ENCODE data around the gene PLA2G4C. TPM values are rescaled to one million over a fixed set of nuclear protein-coding genes. Genes with fewer than 3 reads are reported as not detected.
"Not testable (repeated sequence)": the region's sequence is repeated elsewhere in the genome, so short reads cannot be mapped to it uniquely, and the experiment has no call there.

PLA2G4C gene
- total RNA-seq, 1 experiment from 2014 or later: 0.42 TPM

- DNase-seq (ENCODE audit: extremely low read depth, low read depth): no peak
These were observed 2.7 kb upstream of the PLA2G4C start for GRCh38 chr19:48113190-48113917.

DNA sequence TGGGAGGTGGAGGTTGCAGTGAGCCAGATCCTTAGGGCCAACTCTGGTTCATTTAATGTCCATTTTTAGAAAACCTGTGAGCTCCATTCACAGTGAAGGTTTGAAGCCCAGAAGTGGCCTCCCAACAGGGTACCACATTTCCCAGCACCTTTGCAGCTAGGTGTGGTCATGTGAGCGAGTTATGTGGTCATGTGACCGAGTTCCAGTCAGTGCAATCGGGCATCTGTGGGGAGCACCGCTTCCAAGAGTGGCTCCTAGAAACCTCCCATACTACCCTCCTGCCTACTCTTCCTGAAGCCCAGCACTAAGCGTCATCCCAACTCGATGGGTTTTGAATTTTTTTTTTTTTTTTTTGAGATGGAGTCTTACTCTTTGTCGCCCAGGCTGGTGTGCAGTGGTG is 663 bp upstream of the PLA2G4C start:
- DNase-seq (ENCODE audit: extremely low read depth, low read depth): no peak

GRCh38 chr19:48108997-48109782 is 1.4 kb downstream of the PLA2G4C start:
- DNase-seq (ENCODE audit: extremely low read depth, low read depth): no peak

DNA sequence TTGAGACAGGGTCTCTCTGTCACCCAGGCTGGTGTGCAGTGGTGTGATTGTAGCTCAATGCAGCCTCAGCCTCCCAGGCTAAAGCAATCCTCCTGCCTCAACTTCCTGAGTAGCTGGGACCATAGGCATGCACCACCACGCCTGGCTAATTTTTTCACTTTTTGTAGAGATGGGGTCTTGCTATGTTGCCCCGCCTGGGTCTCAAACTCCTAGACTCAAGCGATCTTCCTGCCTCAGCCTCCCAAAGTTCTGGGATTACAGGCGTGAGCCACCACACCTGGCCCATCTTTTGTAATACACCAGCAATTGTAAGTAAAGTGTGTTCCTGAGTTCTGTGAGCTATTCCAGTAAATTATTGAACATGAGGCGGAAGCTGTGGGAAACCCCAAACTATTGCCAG is 6.7 kb downstream of the PLA2G4C start:
- no peak for DNase-seq (ENCODE audit: extremely low read depth, low read depth)

DNA sequence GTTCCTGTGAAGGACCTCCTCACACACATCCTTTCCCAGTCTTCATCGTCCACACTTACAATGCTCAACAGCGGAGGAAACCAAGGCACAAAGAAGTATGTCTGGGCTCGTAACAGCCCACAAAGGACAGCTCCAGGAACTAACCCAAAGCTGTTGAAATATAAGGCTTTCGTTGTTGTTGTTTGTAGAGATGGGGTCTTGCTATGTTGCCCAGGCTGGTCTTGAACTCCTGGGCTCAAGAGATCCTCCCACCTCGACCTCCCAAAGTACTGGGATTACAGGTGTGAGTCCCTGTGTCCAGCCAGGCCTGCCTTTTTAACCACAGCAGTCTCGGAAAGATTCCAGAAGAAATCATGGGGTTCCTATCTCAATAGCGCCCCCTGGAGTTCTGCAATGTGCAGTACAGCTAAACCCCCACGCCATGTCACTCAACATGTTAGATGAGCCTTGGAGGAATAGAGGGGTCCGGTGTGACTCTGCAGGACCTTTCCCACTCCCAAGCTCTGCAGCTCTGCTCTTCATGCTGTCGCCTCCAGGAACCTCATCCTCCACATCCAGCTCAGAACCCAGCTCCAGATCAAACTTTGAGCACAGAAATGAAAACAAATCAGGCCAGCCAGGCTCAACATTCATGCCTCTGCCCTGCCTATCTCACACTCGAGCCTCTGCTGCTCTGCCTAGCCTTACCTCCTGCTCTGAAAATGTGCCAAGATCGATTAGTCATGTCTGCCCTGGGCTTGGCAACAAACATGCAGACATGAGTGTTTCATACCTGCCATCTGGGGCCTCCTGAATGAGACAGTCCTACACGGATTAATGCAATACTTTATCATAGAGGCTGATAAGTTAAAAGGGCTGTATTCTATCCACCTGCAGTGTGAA is 7.5 kb downstream of the PLA2G4C start:
- DNase-seq (ENCODE audit: extremely low read depth, low read depth): peak; percentile 26

DNA sequence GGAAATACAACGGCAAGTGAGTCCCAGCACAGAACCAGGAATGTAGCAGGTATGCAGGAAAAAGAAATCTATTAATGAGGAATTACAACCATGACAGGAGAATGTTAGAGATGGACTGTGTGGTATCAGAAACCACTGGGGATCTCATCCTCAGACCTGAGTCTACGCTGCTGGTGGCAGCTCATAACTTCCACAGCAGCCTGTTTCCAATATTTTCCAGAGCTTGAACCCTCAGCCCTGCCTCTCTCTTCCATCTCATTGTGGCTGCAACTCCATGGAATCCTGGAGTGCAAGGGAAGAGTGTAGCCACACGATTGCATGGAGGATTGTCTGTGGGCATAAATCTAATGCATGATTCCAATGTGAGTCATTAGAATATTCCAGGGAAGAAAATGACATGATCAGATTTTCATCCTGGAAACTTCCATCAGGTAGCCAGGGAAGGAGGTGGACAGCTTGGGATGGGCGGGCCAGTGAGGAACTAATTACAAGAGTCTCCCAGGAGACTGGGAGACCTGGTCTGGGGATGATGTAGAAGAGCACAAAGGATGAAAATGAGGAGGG is 14.9 kb downstream of the PLA2G4C start:
- no peak for DNase-seq (ENCODE audit: extremely low read depth, low read depth)

DNA sequence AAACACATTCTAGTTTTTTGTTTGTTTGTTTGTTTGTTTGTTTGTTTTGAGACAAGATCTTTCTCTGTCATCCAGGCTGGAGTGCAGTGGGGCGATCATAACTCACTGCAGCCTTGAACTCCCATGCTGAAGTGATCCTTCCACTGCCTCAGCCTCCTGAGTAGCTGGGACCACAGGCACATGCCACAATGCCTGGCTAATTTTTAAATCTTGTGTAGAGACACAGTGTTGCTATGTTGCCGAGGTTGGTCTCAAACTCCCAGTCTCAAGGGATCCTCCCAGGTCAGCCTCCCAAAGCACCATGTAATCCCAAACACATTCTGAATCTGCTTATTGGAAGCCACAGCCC is 15.8 kb downstream of the PLA2G4C start:
- no peak for DNase-seq (ENCODE audit: extremely low read depth, low read depth)

DNA sequence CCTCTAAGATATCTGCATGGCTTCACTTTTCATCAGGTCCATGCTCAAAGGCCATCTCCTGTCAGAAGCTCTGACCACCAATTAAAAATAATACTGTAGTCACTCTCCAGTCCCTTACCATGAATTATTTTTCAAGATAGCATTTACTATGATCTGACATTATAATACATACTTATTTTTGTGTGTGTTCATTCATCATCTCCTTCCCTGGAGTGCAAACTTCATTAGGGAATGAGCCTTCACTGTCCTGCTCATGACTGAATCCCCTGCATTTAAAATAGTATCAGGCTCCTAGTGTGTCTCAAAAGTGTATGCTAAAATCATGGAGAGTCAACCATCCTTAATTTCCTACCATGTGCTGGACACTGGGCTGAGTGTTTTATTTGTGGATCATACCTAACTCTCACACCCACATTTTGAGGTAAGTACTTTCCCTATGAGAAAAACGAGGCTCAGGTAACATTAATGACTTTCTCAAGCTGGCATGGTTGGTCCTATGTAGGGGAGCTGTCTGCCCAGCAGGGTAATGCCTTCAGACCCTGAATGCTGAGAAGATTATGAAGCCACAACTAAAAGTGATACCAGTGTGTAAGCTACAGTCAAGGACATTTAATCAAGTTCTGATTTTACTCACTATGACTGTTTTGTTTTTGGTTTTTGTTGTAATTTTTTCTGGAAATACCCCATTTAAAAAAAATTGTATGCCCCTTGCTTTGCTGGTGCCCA is 16.3 kb downstream of the PLA2G4C start:
- no peak for DNase-seq (ENCODE audit: extremely low read depth, low read depth)

DNA sequence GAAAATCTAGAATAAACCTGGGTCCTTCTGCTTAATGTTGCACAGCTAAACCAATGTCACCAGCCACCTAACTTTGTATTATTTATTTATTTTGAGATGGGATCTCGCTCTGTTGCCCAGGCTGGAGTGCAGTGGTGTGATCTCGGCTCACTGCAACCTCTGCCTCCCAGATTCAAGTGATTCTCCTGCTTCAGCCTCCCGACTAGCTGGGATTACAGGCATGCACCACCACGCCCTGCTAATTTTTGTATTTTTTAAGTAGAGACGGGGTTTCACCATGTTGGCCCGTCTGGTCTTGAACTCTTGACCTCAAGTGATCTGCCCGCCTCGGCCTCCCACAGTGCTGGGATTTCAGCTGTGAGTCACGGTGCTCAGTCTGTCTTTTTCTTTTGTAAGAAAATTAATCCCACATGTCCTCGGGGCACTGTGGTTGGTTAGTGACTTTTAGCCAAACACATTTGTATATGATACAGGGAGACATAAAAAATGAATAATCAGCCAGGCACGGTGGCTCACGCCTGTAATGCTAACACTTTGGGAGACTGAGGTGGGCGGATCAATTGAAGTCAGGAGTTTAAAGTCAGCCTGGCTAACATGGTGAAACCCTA is 19.4 kb downstream of the PLA2G4C start:
- not testable (repeated sequence) for DNase-seq (ENCODE audit: extremely low read depth, low read depth)

GRCh38 chr19:48090281-48090802 is 20.3 kb downstream of the PLA2G4C start:
- DNase-seq (ENCODE audit: extremely low read depth, low read depth): no peak

- not testable (repeated sequence) for DNase-seq (ENCODE audit: extremely low read depth, low read depth)
These were observed 21.6 kb downstream of the PLA2G4C start for GRCh38 chr19:48088991-48089390.

GRCh38 chr19:48085904-48086864 is 24.4 kb downstream of the PLA2G4C start:
- DNase-seq (ENCODE audit: extremely low read depth, low read depth): no peak

- no peak for DNase-seq (ENCODE audit: extremely low read depth, low read depth)
These were observed 25.5 kb downstream of the PLA2G4C start for GRCh38 chr19:48085076-48085475.

DNA sequence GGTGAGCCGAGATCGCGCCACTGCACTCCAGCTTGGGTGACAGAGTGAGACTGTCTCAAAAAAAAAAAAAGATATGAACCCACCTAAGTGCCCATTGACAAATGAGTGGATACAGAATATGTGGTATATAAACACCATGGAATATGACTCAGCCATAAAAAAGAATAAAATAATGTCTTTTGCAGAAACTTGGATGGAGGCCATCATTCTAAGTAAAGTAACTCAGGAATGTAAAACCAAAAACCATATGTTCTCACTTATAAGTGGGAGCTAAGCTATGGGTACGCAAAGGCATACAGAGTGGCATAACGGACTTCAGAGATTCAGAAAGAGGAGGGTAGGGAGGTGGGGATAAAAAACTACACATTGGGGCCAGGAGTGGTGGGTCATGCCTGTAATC is 29.5 kb downstream of the PLA2G4C start:
- DNase-seq (ENCODE audit: extremely low read depth, low read depth): no peak

- not testable (repeated sequence) for DNase-seq (ENCODE audit: extremely low read depth, low read depth)
These were observed 40.3 kb downstream of the PLA2G4C start for GRCh38 chr19:48070177-48070769.

DNA sequence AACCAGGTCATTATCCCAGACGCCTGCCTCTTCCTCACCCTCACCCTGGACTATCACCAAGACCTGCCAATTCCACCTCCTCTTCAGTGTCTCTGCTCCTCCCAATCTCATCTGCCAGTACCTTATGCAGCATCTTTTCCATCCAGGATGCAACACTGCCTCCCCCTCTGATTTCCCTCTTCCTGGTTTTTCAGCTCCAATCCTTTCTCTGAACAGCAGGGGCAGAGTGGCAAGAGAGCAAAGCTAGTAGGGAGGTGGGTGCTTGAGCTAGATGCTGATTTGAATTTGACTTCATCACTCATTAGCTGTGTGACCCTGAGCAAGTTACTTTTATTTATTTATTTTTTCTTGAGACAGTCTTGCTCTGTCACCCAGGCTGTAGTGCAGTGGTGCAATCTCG is 41.2 kb downstream of the PLA2G4C start:
- DNase-seq (ENCODE audit: extremely low read depth, low read depth): no peak

- no peak for DNase-seq (ENCODE audit: extremely low read depth, low read depth)
These were observed 46.1 kb downstream of the PLA2G4C start for GRCh38 chr19:48064509-48064908.

Data from NCI-H460 (cell line).